GM19099 (cell line): ENCODE measurements around the gene ALOX12.

Source experiments
- POLR2A ChIP-seq: IDR thresholded peaks from 3 replicates; pipeline ENCODE4 v1.6.1; 2011; ENCODE audit warnings: low read depth; ENCODE audit not compliant: insufficient read length; ENCODE audit errors: extremely low read depth

Gene ALOX12

DNA sequence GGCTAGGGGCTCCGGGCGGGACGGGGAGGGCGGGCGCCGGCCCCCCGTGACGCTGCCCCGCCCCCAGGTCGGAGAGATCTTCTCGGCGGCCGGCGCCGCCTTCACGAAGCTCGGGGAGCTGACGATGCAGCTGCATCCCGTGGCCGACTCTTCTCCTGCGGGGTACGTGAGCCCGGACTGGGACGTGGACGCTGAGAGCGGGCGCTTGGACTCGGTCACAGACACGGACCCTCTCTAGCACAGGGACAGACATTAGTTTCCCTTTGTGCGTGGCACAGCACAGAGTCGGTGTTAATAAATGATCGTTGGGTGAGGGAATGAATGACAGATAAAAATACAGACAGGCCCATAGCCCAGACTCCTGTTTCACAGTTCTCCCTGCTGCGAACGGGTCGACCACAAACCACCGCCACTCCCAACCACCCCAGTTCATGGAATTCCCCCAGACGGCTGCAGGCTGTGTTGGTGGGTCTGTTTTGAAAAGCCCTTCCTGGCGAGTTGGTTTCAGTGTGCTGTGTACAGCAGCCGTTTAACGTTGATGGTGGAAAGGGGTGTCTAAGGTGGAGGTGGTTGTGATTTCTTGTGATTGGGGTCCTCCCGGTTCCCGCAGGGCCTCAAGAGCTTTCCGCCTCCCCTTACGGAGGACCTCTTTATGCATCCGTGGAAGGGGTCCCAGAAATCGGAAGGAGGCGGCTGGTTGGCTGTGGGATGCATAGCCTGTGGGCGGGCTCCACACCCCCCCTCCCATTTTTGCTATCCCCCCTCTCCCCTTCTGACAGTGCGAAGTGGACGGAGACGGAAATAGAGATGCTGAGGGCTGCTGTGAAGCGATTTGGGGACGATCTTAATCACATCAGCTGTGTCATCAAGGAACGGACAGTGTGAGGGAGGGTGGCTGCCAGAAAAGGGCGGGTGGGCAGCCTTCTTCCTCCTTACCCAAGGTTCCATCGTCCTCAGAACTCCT lies 19.4 kb downstream of the ALOX12 start:
- TF ChIP-seq POLR2A, result peak; percentile 71

DNA sequence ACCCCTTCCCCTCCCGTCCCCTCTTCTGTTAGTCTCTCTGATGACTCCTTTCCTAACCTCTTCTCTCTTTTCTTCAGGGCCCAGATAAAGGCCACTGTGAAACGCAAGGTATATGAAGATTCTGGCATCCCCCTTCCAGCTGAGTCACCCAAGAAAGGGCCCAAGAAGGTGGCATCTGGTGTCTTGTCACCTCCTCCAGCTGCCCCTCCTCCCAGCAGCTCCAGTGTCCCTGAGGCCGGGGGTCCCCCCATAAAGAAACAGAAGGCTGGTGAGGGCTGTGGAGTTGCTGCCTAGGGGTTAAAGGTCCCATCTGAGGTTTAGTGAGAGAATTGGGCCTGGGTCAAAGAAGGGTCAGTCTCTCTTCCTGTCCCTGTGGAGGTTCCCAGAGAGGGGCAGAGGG lies 20.6 kb downstream of the ALOX12 start:
- no peak for TF ChIP-seq POLR2A

DNA sequence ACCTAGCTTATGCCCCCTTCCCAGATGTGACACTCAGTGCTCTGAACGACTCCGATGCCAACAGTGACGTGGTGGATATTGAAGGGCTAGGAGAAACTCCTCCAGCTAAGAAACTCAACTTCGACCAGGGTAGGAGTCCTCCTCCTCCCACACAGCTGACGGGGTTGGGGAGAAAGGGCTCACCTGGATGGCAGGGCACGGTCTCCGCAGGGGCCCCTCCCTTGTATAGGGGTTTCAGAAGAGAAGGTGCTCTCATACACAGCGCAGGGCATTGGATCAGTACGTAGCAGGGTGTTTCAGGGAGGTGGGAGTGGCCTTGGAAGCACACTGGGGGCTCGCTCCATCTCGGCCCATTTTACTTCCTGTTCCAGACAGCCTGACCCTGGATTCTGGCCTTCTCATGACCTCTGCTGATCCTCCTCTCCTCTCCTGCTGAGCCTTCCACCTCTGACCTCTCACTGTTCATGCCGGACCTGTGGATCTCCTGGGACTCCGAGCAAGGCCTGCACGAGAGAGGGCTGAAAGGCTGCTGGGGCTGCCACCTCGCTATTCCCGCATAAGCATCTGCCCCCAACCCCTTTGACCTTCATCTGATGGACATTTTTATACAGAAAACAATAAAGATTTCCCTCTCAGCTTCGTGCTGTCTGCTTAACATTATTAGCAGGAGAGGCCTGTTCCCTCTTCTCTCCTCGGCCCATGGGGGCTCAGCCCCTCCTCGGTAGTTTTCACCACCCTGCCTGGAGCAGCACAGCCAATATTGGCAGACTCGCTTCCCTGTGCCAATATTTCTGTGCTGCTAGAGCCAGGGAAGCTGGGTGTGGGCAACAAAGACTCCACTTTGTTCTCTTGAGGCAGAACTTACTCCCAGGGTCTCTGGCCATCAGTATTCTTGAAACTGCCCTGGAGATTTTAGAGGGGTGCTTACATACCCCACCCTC lies 21.3 kb downstream of the ALOX12 start:
- no peak for TF ChIP-seq POLR2A

DNA sequence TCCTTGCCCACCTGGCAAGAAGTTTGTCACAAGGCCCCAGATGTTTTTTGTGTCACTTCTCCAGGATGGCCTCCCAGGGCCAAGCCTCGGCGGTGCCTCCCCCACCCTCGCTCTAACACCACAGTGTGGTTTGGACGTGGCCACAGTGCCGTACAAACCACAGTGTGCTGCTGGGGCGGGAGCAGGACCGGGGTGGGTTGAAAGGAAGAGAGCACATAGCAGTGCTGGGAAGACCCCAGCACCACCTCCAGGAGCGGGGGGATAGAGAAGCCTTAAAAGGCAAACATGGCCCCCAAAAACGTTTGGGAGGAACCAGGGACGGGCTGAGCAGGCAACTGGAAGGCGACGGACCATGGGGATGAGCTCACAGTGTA lies 22.0 kb downstream of the ALOX12 start:
- TF ChIP-seq POLR2A, result no peak

DNA sequence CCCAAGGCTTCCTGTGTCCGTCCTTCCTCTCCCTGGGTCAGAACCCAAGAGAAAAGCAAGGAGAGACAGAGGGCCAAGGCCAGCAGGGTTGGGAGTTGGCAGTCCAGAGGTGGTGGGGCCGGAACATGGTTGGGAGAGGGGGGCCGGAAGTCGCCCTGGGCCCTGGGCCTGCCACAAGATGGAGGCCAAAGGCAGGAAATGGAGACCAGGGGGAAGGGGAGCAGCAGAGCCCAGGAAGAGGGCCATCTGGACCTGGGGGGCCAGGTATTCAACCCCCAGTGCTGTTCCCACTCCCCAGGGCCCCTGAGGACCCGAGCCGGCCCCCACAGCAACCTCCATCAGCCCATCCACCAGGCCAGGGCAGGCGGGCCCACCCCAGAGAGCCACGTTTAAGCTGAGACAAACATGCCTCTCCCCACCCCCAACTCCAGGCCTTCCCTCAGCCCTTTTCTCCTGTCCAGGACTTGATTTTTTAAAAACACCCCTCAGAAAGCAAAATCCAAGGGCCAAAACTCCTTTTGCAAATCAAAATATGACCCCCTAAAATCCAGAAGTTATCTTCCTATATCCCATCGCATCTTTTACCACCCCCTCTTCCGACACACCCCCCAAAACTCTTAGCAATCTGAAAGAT lies 22.6 kb downstream of the ALOX12 start:
- no peak for TF ChIP-seq POLR2A

DNA sequence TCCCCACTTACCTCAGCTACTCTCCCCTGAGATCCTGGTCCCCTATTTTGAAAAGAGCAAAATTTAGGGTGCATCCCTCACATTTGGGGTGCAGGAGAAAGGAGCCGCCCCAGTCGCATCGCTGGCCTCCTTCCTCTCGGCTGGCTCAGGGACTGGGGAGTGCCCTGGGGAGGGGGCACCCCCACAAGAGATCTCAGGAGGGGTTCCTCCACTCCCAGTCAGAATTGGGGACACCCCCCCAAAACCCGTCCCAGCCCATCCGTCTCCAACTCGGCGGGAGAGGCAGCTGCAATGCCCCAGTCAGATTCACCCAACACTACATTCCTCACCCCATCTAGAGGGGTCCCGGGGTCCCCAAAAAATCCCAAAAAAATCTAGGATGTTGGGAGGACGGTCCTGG lies 23.5 kb downstream of the ALOX12 start:
- no peak for TF ChIP-seq POLR2A

DNA sequence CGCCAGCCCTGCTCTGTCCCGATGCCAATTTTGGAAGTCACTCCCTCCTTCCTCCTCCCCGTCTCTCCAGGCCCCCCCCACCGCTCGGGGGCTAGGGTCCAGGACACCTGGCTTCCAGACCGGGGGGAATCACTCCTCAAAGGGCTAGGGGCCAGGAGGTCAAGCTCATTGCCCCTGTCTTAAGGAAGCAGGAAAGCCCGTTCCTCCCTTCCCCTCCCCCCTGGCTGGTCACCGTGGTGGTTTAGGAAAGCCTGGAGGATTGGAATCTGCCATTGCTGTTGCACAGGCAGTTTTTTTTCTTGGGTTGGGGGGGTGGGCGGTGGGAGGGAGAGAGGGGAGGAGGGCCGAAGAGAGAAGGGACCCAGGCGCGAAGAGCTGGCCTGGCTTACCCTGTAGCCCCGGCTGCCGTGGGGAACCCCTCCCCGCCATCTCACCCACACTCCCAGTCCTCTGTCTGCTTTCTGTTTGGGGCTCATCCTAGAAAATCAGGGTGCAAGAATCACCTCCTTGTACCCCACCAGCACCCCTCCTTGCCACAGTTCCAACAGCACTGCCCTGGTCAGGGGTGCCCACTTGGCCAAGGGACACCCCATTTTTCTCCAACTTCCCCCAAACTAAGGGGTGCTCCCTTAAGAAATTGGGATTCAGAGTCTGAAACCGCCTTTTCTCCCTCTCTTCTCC lies 24.1 kb downstream of the ALOX12 start:
- TF ChIP-seq POLR2A, result no peak

DNA sequence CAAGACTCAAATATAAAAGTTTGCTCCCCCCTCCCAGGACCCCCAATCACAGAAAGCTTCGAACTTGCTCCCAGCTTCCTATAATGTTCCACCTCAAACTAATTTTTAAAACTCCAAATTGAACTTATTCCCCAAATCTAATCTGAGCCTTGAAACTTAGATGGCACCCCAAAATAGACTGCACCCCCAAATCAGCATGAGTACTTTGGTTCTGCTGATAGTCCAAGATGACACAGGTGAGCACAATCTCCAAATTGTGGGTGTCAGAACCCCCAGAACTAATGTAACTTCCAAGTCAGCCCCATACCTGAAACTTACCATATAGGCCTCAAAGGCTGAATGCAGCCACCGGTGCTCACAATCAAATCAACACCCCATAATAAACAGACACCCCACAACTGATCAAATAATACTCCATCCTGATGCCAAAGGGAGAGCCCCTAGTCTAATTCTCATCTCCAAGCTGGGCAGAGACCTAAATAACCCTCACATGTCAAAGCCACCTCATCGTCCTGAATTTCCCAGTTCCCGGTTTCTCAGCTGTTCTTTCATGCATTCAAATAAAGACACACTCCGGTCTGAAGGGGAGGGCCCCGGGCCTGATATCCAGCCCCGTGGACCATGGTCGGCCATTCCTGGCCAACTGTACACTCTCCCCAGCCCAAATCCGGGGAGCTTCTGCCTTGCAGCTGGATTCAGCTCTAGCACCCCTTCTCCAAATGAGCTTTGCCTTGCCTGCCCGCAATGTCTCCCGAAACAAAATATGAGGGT lies 25.2 kb downstream of the ALOX12 start:
- no peak for TF ChIP-seq POLR2A

DNA sequence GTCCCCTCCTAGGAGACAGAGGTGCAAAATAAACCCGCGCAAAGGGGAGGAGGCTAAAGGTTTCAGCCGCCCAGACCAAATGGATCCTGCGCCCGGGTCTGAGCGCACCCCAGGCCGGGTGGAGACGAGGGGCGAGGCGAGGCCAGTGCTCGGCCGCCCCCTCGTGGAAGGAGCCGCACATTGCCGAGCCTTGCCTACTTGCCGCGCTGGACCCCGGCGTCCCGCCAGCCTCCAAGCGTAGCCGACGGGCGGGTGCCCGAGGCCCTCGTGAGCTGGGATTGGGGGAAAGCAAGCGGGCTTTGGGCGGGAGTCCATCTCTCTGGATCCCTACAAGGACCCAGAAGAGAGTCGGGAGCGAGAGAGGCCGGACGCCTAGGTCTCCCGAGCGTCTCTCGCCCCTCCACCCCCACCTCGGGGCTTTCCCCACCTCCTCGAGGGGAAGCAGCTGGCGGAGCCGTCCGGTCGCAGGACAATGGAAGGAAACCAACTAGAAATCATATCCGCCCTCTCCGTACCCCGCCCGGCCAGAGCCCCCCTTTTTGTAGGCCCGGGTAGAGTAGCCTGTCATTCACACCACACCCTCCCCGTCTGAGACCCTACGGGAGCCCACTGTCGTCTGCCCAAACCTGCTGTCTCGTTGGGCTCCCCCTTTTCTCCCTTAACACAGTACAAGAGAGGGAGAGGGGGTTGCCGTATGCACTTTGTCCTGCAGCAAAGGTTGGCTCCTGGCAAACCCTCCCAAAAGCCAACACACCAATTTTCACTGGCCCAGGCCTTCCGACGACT lies 26.3 kb downstream of the ALOX12 start:
- peak; percentile 12 for TF ChIP-seq POLR2A

DNA sequence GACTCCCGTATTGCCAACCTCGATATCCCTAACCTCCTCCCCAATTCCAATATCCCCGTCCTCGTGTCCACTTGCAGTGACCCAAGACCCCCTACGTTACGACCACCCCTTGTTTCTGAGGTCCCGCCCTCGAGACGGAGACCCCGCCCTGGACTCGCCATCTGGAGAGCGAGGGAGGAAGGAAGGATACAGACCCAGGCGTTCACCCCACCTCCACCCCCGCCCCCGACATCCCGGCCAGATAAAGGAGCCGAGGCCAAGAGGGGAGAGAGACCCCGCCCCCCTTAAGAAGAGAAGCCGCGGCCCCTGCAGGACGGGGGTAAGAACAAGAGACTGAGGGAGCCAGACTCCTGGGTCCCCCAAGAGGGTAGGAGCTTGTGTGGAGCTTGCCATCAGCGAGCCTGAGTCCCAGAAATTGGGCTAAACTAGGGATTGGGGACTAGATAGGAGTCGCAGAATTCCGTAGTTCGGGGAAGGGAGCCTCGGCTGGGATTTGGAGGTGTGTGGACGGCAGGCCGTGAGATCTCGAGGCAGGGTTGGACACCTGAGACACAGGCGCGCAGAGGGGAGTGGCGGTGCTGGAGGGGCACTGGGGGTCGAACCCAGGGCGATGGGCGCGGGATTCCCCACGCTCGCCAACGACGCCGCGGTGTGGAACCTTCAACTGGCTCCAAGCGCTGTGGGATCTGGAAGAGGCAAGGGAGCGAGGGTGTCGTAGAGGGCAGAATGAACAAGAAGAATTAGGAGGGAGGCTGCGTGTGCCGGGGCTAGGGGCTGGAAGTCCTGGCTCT lies 27.1 kb downstream of the ALOX12 start, which contains the start of gene BCL6B:
BCL6B (plus strand) TSS at position 270 of the 791 bp plus-strand sequence. CDS start 622 bp downstream, outside the sequence.
- no peak for TF ChIP-seq POLR2A

DNA sequence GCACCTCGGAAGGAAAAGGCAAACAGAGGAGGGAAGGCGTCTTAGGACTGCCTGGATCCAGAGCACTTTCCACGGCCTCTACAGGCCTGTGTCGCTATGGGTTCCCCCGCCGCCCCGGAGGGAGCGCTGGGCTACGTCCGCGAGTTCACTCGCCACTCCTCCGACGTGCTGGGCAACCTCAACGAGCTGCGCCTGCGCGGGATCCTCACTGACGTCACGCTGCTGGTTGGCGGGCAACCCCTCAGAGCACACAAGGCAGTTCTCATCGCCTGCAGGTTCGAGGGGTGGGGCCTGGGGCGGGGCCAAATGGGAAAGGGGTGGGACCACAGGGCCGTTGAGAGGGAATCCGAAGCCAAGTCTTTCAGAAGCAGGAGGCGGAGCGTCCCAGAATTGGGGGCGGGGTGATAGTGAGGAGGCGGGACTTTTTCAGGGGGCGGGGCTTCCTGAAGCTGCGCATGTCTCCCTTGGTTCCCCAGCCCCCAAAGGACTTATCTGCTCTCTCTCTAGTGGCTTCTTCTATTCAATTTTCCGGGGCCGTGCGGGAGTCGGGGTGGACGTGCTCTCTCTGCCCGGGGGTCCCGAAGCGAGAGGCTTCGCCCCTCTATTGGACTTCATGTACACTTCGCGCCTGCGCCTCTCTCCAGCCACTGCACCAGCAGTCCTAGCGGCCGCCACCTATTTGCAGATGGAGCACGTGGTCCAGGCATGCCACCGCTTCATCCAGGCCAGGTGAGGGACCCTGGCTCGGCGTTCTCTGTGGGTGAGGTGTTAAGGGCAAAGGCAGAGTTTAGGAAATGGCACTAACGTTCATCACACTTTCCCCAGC lies 27.9 kb downstream of the ALOX12 start:
- no peak for TF ChIP-seq POLR2A
